DMS53 (cell line): ENCODE data around the gene TMCO6.
"Not testable (repeated sequence)": the region's sequence is repeated elsewhere in the genome, so short reads cannot be mapped to it uniquely, and the experiment has no call there.

Experiments used
- DNase-seq: peaks from one replicate; lab custom pipeline; 2025; lab: John Stamatoyannopoulos, UW

TMCO6 gene

GRCh38 chr5:140630292-140631035 lies 8.8 kb upstream of the TMCO6 start:
- DNase-seq = no peak

DNA sequence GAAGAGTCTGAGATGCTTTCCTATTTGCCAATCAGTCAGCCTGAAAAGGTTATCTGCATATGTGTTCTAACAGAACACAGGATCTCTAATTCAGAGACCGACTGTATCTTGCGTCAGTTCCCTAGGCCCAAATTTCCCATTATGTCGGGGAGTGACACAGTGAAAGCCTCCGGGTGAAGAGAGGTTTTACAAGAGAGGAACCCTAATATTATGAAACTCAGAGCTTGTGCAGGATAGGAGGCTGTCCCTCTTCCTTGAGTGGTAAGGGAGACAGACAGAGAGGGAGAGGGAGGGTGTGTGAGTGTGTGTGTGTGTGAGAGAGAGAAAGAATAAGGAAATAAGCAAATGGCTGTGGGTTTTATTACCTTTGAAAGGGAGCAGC lies 8.2 kb upstream of the TMCO6 start:
- no peak for DNase-seq

GRCh38 chr5:140631831-140632365 lies 7.4 kb upstream of the TMCO6 start:
- DNase-seq = peak; percentile 88

DNA sequence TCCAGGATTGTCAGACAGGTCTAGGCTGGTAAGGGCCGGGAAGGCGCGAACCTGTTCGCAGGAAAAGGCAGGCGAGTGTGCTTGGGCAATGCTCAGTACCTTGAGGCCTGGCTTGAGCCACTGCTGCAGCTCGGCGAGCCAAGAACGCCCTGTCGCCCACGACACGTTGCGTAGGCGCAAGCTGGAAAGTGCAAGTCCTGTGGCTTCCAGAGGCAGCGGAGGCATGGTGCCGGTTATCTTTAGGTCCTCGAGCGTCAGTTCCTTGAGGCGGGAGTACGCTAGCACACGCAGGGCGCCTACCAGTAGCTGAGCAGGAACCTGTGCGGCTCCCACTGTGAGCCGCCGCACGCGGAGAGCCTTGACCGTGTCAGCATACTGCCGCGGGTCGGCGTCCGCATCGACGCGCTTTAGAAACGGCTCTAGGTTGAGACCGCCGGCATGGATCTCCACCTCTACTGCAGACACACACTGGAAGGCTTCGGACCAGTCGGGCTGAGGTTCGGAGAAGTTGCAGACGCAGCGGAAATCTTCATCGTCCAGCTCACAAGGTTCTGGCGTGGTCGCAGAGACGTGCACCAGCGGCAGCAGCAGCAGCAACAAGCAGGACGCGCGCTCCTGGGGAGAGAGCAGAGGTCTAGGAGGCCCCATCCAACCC lies 6.8 kb upstream of the TMCO6 start:
- DNase-seq = peak; percentile 88

DNA sequence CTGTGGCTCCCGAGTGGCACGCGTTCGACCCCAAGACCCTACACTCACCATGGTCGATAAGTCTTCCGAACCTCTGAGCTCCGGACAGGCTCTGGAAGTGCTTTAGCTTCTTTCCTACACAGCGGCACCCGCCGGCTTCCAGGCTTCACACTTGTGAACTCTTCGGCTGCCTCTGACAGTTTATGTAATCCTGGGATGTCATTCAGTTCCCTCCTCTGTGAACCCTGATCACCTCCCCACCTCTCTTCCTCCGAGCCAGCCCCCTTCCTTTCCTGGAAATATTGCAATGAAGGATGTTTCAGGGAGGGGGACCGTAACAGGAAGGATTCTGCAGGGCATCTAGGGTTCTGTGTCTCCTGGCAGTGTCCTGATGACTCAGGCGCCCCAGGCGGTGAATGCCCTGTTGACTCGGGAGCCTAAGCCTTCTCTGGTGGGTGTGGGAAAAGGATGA lies 6.2 kb upstream of the TMCO6 start, which contains the start of gene CD14:
CD14 (minus strand) TSS at position 155 of the 451 bp plus-strand sequence; CDS start at position 51, 104 bp downstream.
- peak; percentile 80 for DNase-seq

DNA sequence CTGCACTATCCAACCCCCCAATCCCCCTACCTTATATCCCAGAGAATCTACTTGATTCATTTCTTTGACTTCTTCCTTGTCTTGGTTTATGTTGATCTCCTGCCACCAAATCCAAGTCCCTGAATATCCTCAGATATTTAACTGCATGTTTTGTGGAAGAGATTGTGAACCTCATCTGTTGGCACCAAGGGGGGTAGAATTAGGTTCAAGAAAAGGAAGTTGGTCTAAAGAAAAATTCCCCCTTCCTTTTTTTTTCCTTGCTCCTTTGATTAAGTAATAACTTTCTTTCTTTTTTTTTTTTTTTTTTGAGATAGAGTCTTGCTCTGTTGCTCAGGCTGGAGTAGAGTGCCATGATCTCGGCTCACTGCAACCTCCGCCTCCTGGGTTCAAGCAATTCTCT lies 5.8 kb upstream of the TMCO6 start:
- no peak for DNase-seq

DNA sequence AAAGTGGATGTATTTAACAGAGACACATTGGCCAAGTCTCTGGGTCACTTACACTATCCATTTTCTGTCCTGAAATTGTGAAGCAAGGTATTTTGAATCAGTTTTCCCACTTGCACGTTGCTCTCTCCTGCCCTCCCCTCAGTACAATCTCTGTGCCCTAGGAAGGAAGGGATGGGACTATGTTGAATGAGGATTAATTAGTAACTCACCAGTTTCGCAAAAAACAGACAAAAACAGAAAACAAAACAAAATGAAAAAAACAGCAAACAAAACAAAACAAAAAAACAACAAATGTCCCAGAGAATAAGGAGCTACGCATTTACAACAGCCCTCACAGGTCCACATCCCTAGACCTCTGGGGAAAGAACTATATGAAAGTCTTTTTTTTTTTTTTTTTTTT lies 5.1 kb upstream of the TMCO6 start:
- no peak for DNase-seq

GRCh38 chr5:140635291-140636257 lies 3.7 kb upstream of the TMCO6 start:
- no peak for DNase-seq

DNA sequence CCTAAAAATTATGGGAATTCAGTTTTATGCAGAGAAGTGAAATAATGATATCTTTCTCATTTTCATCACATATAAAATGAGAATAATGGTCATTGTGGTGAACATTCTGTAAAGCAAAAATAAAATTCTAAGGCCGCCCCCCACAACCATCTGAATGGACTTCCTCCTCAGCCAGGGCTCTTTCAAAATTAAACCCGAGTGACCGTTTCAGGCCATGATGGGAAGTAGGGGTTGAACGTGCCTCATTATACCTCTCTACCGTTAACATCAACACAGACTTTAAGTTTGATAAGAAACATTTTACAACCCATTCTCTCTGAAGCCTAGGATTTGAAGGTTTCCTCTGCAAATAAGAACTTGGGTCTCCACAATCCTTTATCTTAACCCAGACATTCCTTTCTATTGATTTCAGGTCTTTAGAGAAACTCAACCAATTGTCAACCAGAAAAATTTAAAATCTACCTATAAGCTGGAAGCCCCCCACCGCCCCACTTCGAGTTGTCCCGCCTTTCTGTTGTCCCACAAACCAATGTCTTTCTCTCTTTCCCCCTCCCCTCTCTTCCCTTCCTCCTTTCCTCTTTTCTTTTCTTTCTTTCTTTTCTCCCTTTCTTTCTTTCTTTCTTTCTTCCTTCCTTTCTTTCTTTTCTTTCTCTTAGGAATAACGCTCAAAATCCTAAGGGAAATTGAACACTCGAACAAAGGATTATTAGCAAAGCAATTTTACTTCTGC lies 1.7 kb upstream of the TMCO6 start:
- no peak for DNase-seq

DNA sequence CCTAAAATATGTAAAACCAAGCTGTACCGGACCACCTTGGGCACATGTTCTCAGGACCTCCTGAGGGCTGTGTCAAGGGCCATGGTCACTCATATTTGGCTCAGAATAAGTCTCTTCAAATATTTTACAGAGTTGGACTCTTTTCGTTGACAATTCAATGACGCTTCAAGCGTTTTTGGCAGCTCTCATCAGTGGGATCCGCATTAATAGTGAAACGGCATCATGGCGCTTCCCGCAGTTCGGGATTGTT lies 428 bp upstream of the TMCO6 start:
- not testable (repeated sequence) for DNase-seq

- DNase-seq = no peak
Measured at GRCh38 chr5:140641716-140642115, 2.5 kb downstream of the TMCO6 start.

DNA sequence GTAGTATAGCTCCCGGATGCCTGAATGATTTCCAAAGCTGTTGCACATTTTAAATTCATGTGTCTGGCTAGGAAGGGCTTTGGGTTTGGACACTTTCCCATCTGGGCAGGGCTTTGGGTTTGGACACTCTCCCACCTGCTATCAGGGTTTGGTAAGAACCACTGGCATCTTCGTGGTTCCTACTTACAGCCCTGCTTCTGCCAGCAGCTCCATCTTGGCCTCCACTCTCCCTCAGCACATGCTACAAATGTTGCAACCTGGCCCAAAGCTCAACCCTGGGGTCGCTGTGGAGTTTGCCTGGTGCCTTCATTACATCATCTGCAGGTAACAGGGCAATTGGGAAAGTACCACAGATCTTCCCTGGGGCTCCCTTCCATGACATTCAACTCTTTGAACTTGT lies 3.5 kb downstream of the TMCO6 start:
- no peak for DNase-seq

GRCh38 chr5:140647042-140647419 lies 7.8 kb downstream of the TMCO6 start:
- DNase-seq = peak; percentile 61

DNA sequence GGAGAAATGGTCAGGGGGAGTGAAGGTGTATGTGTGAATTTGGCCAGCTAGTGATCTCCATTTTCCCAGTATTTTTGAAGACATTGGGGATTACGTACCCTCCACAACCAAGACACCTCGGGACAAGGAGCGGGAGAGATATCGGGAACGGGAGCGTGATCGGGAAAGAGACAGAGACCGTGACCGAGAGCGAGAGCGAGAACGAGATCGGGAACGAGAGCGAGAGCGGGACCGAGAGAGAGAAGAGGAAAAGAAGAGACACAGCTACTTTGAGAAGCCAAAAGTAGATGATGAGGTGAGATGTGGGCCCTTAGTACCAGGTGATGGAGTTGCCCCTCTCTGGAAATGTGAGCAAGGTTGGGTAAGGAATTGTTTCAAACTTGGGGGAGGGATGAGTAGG lies 19.6 kb downstream of the TMCO6 start:
- DNase-seq = no peak

GRCh38 chr5:140660371-140660770 lies 21.1 kb downstream of the TMCO6 start:
- DNase-seq = not testable (repeated sequence)

DNA sequence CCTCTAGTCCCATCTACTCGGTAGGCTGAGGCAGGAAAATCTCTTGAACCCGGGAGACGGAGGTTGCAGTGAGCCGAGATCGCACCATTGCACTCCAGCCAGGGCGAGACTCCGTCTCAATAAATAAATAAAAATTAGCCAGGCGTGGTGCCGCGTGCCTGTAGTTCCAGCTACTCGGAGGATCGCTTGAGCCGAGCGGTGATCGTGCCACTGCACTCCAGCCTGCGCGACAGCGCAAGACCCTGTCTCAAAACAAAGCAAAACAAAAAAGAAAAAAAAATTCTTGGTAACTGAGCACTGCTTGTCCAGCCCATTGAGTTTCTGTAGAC lies 24.7 kb downstream of the TMCO6 start:
- no peak for DNase-seq

- DNase-seq = peak; percentile 98
Measured at GRCh38 chr5:140664359-140665119, 25.3 kb downstream of the TMCO6 start, which contains the start of gene WDR55. TSS of gene WDR55 (plus strand) at chr5:140664904. CDS start at chr5:140664913, 9 bp downstream.

- DNase-seq = not testable (repeated sequence)
Measured at GRCh38 chr5:140671035-140671434, 31.8 kb downstream of the TMCO6 start.

DNA sequence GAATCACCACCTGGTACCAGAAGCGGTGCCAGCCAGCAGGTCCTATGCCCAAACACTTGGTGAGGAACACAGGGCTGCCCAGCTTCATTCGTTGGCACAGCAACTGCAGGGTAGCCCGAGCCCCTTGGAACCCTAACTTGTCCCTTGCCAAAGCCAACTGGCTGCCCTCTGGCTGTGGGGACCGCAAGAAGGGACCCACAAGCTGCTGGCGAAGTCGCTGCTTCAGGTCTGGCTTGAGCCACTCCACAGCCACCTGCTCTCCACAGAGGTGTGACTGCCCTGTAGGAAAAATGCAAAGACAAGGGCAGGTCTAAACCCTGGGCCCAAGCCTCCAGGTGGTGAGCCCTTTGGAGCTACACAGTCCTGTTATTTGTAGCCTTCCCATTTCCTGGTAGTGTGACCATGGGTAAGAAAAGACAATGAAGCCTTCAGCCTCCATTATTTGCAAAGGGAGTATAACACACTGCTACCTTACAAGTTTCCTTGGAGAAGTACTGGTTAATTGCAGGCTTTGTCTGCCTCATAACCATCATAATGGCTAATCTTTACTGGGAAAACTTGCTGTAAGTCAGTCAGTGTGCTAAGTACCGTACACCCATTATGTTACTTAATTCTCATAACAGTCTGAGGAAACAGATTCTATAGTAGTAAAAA lies 32.3 kb downstream of the TMCO6 start:
- peak; percentile 32 for DNase-seq

- peak; percentile 74 for DNase-seq
Measured at GRCh38 chr5:140672455-140673186, 33.4 kb downstream of the TMCO6 start.
